Natural killer cell (primary cell): ENCODE data around the gene DDX10. TPM values are rescaled to one million over a fixed set of nuclear protein-coding genes. Genes with fewer than 3 reads are reported as not detected.

ENCODE experiments used
- ATAC-seq, 3 donors: fragments of 150-1000 bp in 2 of 3; fragments of 200-7000 bp in 1 of 3; cut with Tn5 transposase; 1 replicate in 1 of 3; 2 replicates in 2 of 3; pipeline ENCODE4 v1.10.0; 2021; ENCODE audit warnings: mild to moderate bottlenecking in 2 of 3, moderate library complexity in 2 of 3
- DNase-seq, 2 donors: peaks; one replicate each; pipeline versions ENCODE4 v3.0.0 to v3.0.0-alpha.2; 2013 to 2021; ENCODE audit warnings: mixed read lengths in 1 of 2
- H3K27ac ChIP-seq: one replicate; pipeline ENCODE4 v1.5.1; 2013; ENCODE audit warnings: mild to moderate bottlenecking, low read length
- H3K27me3 ChIP-seq: one replicate; pipeline ENCODE4 v1.6.1; 2013; ENCODE audit warnings: low read length; ENCODE audit not compliant: control insufficient read depth, insufficient read depth
- H3K36me3 ChIP-seq: one replicate; pipeline ENCODE4 v1.6.1; 2013; ENCODE audit warnings: low read length; ENCODE audit not compliant: control insufficient read depth, insufficient read depth
- H3K4me1 ChIP-seq: one replicate; pipeline ENCODE4 v1.6.1; 2013; ENCODE audit warnings: low read length; ENCODE audit not compliant: control insufficient read depth, insufficient read depth
- H3K4me3 ChIP-seq: one replicate; pipeline ENCODE4 v1.5.1; 2013; ENCODE audit warnings: low read length
- H3K9me3 ChIP-seq: one replicate; pipeline ENCODE4 v1.6.1; 2013; ENCODE audit warnings: low read length; ENCODE audit not compliant: control insufficient read depth, insufficient read depth
- H3K27ac Mint-ChIP-seq, 2 donors: one replicate each; pipeline ENCODE4 v1.8.0; 2022; ENCODE audit warnings: mild to moderate bottlenecking in 2 of 2, mixed read lengths in 2 of 2, moderate library complexity in 1 of 2
- H3K27me3 Mint-ChIP-seq, 2 donors: one replicate each; pipeline ENCODE4 v1.8.0; 2022; ENCODE audit warnings: low read depth in 2 of 2, mixed read lengths in 2 of 2
- H3K36me3 Mint-ChIP-seq: one replicate; pipeline ENCODE4 v1.8.0; 2022; ENCODE audit warnings: mixed read lengths
- H3K4me1 Mint-ChIP-seq, 2 donors: one replicate each; pipeline ENCODE4 v1.8.0; 2022; ENCODE audit warnings: mixed read lengths in 2 of 2
- H3K4me3 Mint-ChIP-seq: one replicate; pipeline ENCODE4 v1.8.0; 2022; ENCODE audit warnings: mild to moderate bottlenecking, moderate library complexity, mixed read lengths
- H3K9me3 Mint-ChIP-seq, 2 donors: one replicate each; pipeline ENCODE4 v1.8.0; 2022; ENCODE audit warnings: mixed read lengths in 2 of 2
- WGBS: methylation state at CpG from one replicate; pipeline ENCODE4 v1.1.7; 2013; ENCODE audit warnings: missing lambda C conversion rate; ENCODE audit not compliant: insufficient coverage; 5-methylcytosine and 5-hydroxymethylcytosine counted together
- intact Hi-C: fragments of 100-400 bp; cut with micrococcal nuclease; formaldehyde crosslinking; loops from one replicate; pipeline ENCODE4 v1.14.2; 2022
- total RNA-seq, 4 donors: library from RNA; stranded (reverse); fragments of 120-200 nt in 1 of 4; gene quantifications; one replicate each; pipeline versions ENCODE4 v1.2.3 to v1.2.4, GENCODE V29; 2013 to 2022
- TF ChIP-seq, protein P1 (sequence below): fragments of 200-600 bp; IDR thresholded peaks from one replicate; pipeline ENCODE4 v1.8.0; 2022; ENCODE audit warnings: antibody characterized with exemption

DDX10 gene
- total RNA-seq, 3 donors from 2014 or later (not counting 1 experiment from before 2014, with no cell fraction given): 23.4 to 30.9 (median 24.9) TPM

DNA sequence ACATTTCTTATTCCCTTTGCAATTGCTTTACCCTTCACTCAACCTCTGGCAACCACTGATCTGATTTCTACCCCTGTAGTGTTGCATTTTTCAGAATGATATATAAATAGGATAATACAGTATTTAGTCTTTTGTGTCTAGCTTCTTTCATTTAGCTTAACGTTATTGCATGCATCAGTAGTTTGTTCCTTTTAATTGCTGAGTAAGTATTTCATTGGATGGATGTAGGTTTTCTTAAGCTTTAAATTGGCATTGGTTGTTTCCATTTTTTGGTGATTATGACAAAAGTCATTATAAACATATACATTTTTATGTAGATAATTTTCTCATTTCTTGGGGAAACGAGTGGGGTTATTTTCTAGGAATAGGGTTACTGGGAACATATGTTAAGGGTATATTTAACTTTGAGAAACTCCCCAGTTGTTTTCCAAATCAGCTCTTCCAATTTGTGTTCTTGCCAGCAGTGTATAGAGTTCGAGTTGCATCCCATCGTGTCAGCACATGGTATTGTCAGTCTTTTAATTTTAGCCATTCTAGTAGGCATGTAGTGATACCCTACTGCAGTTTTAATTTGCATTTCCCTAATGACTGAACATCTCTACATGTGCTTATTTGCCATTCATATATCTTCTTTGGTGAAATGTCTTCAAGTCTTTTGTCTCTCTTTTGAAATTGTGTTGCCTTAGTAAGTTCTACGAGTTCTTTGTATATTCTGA is 60.3 kb downstream of the DDX10 start:
- Mint-ChIP-seq H3K36me3 (peaks cover 16% of the 10 kb centered on the region), H3K27me3 (no peaks in the 10 kb centered on the region), H3K4me1 (peaks cover 5 to 15% of the 10 kb centered on the region in 2 donors), H3K27ac (no peak overlapping the region), H3K4me3 (no peak overlapping the region), H3K9me3 (no peaks in the 10 kb centered on the region)
- no peak overlapping the region for H3K27ac ChIP-seq
- no peak for ATAC-seq
- DNase-seq: no peak
- TF ChIP-seq, protein P1, sequence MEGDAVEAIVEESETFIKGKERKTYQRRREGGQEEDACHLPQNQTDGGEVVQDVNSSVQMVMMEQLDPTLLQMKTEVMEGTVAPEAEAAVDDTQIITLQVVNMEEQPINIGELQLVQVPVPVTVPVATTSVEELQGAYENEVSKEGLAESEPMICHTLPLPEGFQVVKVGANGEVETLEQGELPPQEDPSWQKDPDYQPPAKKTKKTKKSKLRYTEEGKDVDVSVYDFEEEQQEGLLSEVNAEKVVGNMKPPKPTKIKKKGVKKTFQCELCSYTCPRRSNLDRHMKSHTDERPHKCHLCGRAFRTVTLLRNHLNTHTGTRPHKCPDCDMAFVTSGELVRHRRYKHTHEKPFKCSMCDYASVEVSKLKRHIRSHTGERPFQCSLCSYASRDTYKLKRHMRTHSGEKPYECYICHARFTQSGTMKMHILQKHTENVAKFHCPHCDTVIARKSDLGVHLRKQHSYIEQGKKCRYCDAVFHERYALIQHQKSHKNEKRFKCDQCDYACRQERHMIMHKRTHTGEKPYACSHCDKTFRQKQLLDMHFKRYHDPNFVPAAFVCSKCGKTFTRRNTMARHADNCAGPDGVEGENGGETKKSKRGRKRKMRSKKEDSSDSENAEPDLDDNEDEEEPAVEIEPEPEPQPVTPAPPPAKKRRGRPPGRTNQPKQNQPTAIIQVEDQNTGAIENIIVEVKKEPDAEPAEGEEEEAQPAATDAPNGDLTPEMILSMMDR: no peak
- no peaks in the 10 kb centered on the region for H3K27me3 ChIP-seq
- H3K36me3 ChIP-seq: peaks cover 20% of the 10 kb centered on the region
- no peak overlapping the region for H3K4me3 ChIP-seq
- intact Hi-C loops: no loop called here
- no peaks in the 10 kb centered on the region for H3K9me3 ChIP-seq
- no peaks in the 10 kb centered on the region for H3K4me1 ChIP-seq
- 100% methylated on average over 2 of the region's 5 CpGs for WGBS

DNA sequence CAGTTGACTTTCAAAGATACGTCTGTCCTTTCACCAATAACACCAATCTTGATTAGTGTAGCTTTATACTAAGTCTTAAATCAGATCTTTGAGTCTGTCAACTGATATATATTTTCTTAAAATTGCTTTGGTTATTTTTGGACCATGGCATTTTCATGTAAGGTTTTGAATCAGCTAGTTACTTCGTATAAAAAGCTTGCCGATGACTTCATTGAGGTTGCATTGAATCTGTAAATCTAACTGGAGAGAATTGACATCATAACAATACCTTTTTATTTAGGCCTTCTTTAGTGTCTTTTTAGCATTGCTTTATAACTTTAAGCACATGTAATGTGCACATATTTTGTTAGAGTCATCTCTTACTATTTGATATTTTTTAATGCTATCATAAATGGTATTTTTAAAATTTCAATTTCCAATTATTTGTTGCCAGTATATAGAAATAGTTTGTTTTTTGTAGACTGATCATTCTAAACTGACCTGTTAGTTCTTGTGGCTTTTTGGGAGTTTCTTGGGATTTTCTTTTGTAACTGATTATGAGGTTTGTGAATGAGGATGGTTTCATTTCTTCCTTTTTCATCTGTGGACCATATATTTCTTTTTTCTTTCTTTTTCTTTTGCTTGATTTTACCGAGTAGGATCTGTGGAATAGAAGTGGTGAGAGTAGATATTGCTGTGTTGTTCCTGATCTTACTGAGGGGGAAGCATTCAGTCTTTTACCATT is 61.4 kb downstream of the DDX10 start:
- no peak overlapping the region for H3K4me3 Mint-ChIP-seq
- H3K4me1 Mint-ChIP-seq: peaks cover 5 to 15% of the 10 kb centered on the region in 2 donors
- H3K9me3 Mint-ChIP-seq: no peaks in the 10 kb centered on the region
- H3K36me3 Mint-ChIP-seq: peaks cover 16% of the 10 kb centered on the region
- H3K27ac Mint-ChIP-seq: no peak overlapping the region
- ATAC-seq (no peak), DNase-seq (no peak)
- H3K4me1 ChIP-seq: no peaks in the 10 kb centered on the region
- intact Hi-C loops: no loop called here
- H3K36me3 ChIP-seq: peaks cover 16% of the 10 kb centered on the region
- H3K27me3 Mint-ChIP-seq: no peaks in the 10 kb centered on the region
- no peak overlapping the region for H3K27ac ChIP-seq
- no peak overlapping the region for H3K4me3 ChIP-seq
- H3K9me3 ChIP-seq: no peaks in the 10 kb centered on the region
- TF ChIP-seq, protein P1: no peak
- H3K27me3 ChIP-seq: no peaks in the 10 kb centered on the region
- WGBS: 72% methylated on average over 2 of the region's 4 CpGs

DNA sequence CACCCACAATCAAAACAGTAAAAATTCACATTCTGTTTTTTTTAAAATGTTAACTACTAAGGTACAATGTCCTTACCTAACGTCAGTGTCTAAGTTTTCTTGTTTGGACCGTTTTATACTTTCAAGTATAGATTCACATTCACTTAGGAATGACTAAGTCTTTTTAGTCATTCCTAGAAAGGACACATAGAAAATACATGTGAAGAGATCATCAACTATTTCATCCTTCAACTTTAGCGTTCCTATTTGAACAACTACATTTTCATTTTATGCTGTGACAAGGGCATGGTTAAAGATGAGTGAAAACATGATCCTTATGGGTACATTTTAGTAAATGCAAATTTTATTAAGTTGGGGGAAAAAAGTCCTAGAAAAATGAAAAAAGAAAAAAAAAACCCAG is 62.8 kb downstream of the DDX10 start:
- Histone ChIP-seq H3K27ac (no peak overlapping the region), H3K27me3 (no peaks in the 10 kb centered on the region), H3K4me3 (no peak overlapping the region), H3K9me3 (no peaks in the 10 kb centered on the region), H3K4me1 (no peaks in the 10 kb centered on the region), H3K36me3 (peaks cover 14% of the 10 kb centered on the region)
- intact Hi-C loops: no loop called here
- TF ChIP-seq, protein P1: no peak
- H3K27ac Mint-ChIP-seq: no peak overlapping the region
- no CpG with 5 or more reads among the region's 3 CpGs for WGBS
- H3K9me3 Mint-ChIP-seq: no peaks in the 10 kb centered on the region
- peaks cover 5 to 15% of the 10 kb centered on the region in 2 donors for H3K4me1 Mint-ChIP-seq
- ATAC-seq: no peak
- H3K4me3 Mint-ChIP-seq: no peak overlapping the region
- no peaks in the 10 kb centered on the region for H3K27me3 Mint-ChIP-seq
- DNase-seq: no peak
- H3K36me3 Mint-ChIP-seq: peaks cover 16% of the 10 kb centered on the region
